Esophagus muscularis mucosa (tissue), 4 donors: ENCODE data around the gene MYBPC1. TPM values are rescaled to one million over a fixed set of nuclear protein-coding genes. Genes with fewer than 3 reads are reported as not detected.

Source experiments
- DNase-seq: peaks from one replicate; pipeline ENCODE4 v3.0.0-alpha.2; 2017; ENCODE audit errors: extremely low spot score
- H3K27ac ChIP-seq, 4 donors: fragments of 200-600 bp; sonication (generic); replicated peaks in 1 of 4; 1 replicate in 3 of 4; 2 replicates in 1 of 4; pipeline ENCODE4 v1.5.1; 2016 to 2019; ENCODE audit warnings: mild to moderate bottlenecking in 1 of 4
- H3K27me3 ChIP-seq, 4 donors: fragments of 200-600 bp; sonication (generic); one replicate each; pipeline versions ENCODE4 v1.5.1 to v1.6.0; 2016 to 2019
- H3K36me3 ChIP-seq, 4 donors: fragments of 200-600 bp; sonication (generic); one replicate each; pipeline ENCODE4 v1.5.1; 2016 to 2019
- H3K4me1 ChIP-seq, 4 donors: fragments of 200-600 bp; sonication (generic); one replicate each; pipeline ENCODE4 v1.5.1; 2016 to 2019
- H3K4me3 ChIP-seq, 4 donors: fragments of 200-600 bp; sonication (generic); 1 replicate in 2 of 4; 2 replicates in 2 of 4; pipeline ENCODE4 v1.5.1; 2016 to 2019; ENCODE audit warnings: mild to moderate bottlenecking in 4 of 4, moderate library complexity in 1 of 4
- H3K9me3 ChIP-seq, 4 donors: fragments of 200-600 bp; sonication (generic); 1 replicate in 3 of 4; 2 replicates in 1 of 4; pipeline ENCODE4 v1.5.1; 2016 to 2019
- CTCF ChIP-seq, 3 experiments: fragments of 200-600 bp in 2 of 3; fragments of 450-650 bp in 1 of 3; sonication (generic) in 2 of 3; IDR thresholded peaks; one replicate each; pipeline ENCODE4 v1.5.1; 2017 to 2019; ENCODE audit warnings: antibody characterized with exemption in 3 of 3, mild to moderate bottlenecking in 2 of 3, moderate library complexity in 1 of 3
- EP300 ChIP-seq: sonication (generic); formaldehyde crosslinking; IDR thresholded peaks from one replicate; pipeline ENCODE4 v1.6.1; 2017; ENCODE audit warnings: antibody characterized with exemption
- POLR2A ChIP-seq: fragments of 450-650 bp; IDR thresholded peaks from one replicate; pipeline ENCODE4 v1.6.1; 2017; ENCODE audit warnings: antibody characterized with exemption, moderate library complexity, mild to moderate bottlenecking, low read depth
- POLR2AphosphoS5 ChIP-seq, 2 donors: sonication (generic); formaldehyde crosslinking; IDR thresholded peaks; one replicate each; pipeline ENCODE4 v1.6.1; 2017; ENCODE audit warnings: antibody characterized with exemption in 2 of 2
- WGBS: methylation state at CpG from one replicate; pipeline ENCODE4 v1.1.5; 2018; 5-methylcytosine and 5-hydroxymethylcytosine counted together
- intact Hi-C: fragments of 100-400 bp; cut with DNase I; formaldehyde crosslinking; loops from one replicate; pipeline ENCODE4 v1.15.1; 2023
- total RNA-seq, 4 donors: library from RNA; depleted of rRNA; stranded (reverse); fragments of >200 nt; gene quantifications; one replicate each; pipeline versions ENCODE4 v1.1.0 to v1.2.1, GENCODE V29; 2016

Gene MYBPC1
- total RNA-seq, 4 donors from 2014 or later = 0.13 to 0.17 TPM; not detected in 2

DNA sequence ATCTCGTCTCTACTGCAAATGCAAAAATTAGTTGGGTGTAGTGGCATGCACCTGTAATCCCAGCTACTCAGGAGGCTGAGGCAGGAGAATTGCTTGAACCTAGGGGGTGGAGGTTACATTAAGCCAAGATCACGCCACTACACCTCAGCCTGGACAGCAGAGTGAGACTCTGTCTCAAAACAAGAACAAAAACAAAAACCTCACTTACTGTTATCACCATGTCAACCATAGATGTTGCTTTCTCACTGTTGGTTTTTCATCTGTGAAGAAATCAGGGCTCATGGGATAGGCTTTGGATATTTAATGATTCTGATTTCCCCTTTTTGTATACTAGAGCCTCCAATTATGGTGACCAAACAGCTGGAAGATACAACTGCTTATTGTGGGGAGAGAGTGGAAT lies 52.9 kb downstream of the MYBPC1 start:
- intact Hi-C loops = no loop called here
- H3K4me3 ChIP-seq = no peak overlapping the region
- no peak overlapping the region for H3K27ac ChIP-seq
- H3K9me3 ChIP-seq = no peaks in the 10 kb centered on the region
- peaks cover 0 to 2% (median 0%) of the 10 kb centered on the region in 4 donors for H3K27me3 ChIP-seq
- no peak for DNase-seq
- peaks cover 0 to 1% (median 0%) of the 10 kb centered on the region in 4 donors for H3K4me1 ChIP-seq
- 92% methylated on average over 2 of the region's 2 CpGs for WGBS
- TF ChIP-seq CTCF (IDR thresholded peaks at IDR 0.05) = no peak
- no peaks in the 10 kb centered on the region for H3K36me3 ChIP-seq

GRCh38 chr12:101648195-101648594 lies 53.4 kb downstream of the MYBPC1 start:
- 56% methylated on average over 2 of the region's 2 CpGs for WGBS
- no peak overlapping the region for H3K27ac ChIP-seq
- no peaks in the 10 kb centered on the region for H3K36me3 ChIP-seq
- intact Hi-C loops = no loop called here
- H3K9me3 ChIP-seq = no peaks in the 10 kb centered on the region
- no peaks in the 10 kb centered on the region for H3K4me1 ChIP-seq
- TF ChIP-seq CTCF (IDR thresholded peaks at IDR 0.05) = no peak
- TF ChIP-seq EP300 = no peak
- no peak for TF ChIP-seq POLR2AphosphoS5 (IDR thresholded peaks at IDR 0.05)
- no peak for TF ChIP-seq POLR2A
- no peak for DNase-seq
- no peak overlapping the region for H3K4me3 ChIP-seq
- H3K27me3 ChIP-seq = no peaks in the 10 kb centered on the region

GRCh38 chr12:101650346-101651117 lies 55.8 kb downstream of the MYBPC1 start:
- H3K36me3 ChIP-seq = no peaks in the 10 kb centered on the region
- 76% methylated on average over 4 of the region's 4 CpGs for WGBS
- no peak overlapping the region for H3K27ac ChIP-seq
- no peaks in the 10 kb centered on the region for H3K4me1 ChIP-seq
- no peak for DNase-seq
- TF ChIP-seq CTCF (IDR thresholded peaks at IDR 0.05) (no peak), POLR2A (no peak)
- no peaks in the 10 kb centered on the region for H3K9me3 ChIP-seq
- H3K4me3 ChIP-seq = no peak overlapping the region
- intact Hi-C loops = no loop called here
- no peaks in the 10 kb centered on the region for H3K27me3 ChIP-seq

GRCh38 chr12:101653030-101653429 lies 58.3 kb downstream of the MYBPC1 start:
- no peak for DNase-seq
- Histone ChIP-seq H3K27ac (no peak overlapping the region), H3K4me1 (no peaks in the 10 kb centered on the region), H3K9me3 (no peaks in the 10 kb centered on the region), H3K27me3 (no peaks in the 10 kb centered on the region), H3K36me3 (no peaks in the 10 kb centered on the region), H3K4me3 (no peak overlapping the region)
- intact Hi-C loops = no loop called here
- WGBS = 70% methylated on average over 3 of the region's 3 CpGs
- TF ChIP-seq CTCF (IDR thresholded peaks at IDR 0.05) = no peak
- TF ChIP-seq EP300 = no peak
- TF ChIP-seq POLR2AphosphoS5 (IDR thresholded peaks at IDR 0.05) = no peak
- no peak for TF ChIP-seq POLR2A

GRCh38 chr12:101653503-101653902 lies 58.7 kb downstream of the MYBPC1 start:
- H3K4me3 ChIP-seq = no peak overlapping the region
- intact Hi-C loops = no loop called here
- 57% methylated on average over 3 of the region's 3 CpGs for WGBS
- H3K9me3 ChIP-seq = no peaks in the 10 kb centered on the region
- no peaks in the 10 kb centered on the region for H3K4me1 ChIP-seq
- no peaks in the 10 kb centered on the region for H3K36me3 ChIP-seq
- DNase-seq = no peak
- H3K27ac ChIP-seq = no peak overlapping the region
- TF ChIP-seq CTCF (IDR thresholded peaks at IDR 0.05) = no peak
- TF ChIP-seq POLR2A = no peak
- TF ChIP-seq EP300 = no peak
- no peaks in the 10 kb centered on the region for H3K27me3 ChIP-seq
